IPS-18c (cell line): ENCODE data around the gene CCT5.

Experiments
- H3K4me3 ChIP-seq: 2 replicates; pipeline ENCODE4 v1.7.0; 2013; ENCODE audit warnings: low read depth, mild to moderate bottlenecking, low read length, moderate library complexity; ENCODE audit not compliant: insufficient read depth
- H3K9me3 ChIP-seq: one replicate; pipeline ENCODE4 v1.6.1; 2013; ENCODE audit warnings: mild to moderate bottlenecking, low read length, moderate library complexity; ENCODE audit not compliant: control insufficient read depth, insufficient read depth

The CCT5 gene

DNA sequence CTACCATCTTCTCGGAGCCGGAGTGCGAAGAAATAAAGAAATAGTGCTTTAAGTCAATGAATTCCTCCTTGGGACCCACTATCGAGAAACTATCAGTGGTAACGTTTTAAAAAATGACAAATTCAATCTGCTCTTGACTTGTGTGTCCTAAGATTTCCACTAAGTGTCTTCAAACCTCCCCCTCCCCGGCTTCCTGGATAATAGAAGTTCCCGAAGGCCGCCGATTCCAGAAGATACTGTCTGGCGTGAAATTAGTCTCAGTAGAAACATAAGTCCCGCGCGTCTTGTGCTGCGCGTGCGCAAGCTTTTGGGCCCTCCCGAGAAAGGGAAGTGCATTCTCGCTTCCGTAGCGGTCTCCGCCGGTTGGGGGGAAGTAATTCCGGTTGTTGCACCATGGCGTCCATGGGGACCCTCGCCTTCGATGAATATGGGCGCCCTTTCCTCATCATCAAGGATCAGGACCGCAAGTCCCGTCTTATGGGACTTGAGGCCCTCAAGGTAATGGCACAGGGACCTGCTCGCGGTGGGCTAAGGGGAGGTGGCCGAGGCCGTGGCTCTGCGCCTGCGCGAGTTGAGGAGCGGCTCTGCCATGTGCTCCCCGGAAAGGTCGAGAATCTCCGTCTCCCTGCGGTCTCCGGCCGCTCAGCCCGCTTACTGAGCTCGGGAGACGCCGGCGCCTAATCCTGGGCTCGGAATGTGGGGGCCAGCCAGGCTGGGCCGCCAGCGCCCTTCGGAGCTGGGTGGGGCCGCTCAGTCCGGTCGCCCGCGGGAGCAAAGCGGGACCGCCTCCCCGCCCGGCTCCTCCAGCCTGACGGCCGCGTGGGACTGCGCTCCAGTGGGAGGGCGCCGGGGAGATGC, at the start of gene CCT5:
Gene CCT5 (plus strand): TSS at position 333 of the 858 bp plus-strand sequence. CDS start 61 bp downstream, at position 394.
- Histone ChIP-seq H3K9me3 (no peaks in the 10 kb centered on the region), H3K4me3 (peak within 1 kb of the TSS; percentile 96)

DNA sequence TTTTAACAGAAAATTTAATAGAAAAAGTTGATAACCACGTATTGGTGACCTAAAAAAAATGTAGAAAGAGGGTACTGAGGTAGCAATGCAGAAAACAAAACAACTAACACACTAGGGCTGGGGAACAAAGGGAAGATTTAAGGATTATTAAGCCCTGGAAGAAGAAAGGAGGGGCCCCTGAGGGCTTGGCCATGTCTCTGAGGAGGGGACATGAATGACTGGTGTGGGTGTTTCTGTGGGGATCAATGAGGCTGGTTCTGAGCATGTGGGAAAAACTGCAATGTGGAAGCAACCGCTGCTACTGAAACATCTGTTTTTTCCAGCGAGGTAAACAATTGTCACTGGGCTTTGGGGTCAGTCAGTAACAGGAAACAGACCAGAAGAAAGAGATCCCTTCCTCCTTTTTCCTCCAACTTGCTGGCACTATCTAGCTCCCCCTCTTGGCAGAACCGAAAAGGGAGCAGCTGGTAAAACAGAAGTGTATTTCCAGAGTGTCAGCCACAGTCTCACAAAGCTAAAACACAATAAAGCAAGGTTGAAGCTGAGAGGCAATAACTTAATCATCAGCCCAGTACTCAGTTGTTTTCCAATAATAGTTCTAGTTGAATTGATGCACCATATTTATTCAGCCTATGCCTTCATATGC, 48.7 kb upstream of the CCT5 start:
- no peak overlapping the region for H3K4me3 ChIP-seq
- no peaks in the 10 kb centered on the region for H3K9me3 ChIP-seq

DNA sequence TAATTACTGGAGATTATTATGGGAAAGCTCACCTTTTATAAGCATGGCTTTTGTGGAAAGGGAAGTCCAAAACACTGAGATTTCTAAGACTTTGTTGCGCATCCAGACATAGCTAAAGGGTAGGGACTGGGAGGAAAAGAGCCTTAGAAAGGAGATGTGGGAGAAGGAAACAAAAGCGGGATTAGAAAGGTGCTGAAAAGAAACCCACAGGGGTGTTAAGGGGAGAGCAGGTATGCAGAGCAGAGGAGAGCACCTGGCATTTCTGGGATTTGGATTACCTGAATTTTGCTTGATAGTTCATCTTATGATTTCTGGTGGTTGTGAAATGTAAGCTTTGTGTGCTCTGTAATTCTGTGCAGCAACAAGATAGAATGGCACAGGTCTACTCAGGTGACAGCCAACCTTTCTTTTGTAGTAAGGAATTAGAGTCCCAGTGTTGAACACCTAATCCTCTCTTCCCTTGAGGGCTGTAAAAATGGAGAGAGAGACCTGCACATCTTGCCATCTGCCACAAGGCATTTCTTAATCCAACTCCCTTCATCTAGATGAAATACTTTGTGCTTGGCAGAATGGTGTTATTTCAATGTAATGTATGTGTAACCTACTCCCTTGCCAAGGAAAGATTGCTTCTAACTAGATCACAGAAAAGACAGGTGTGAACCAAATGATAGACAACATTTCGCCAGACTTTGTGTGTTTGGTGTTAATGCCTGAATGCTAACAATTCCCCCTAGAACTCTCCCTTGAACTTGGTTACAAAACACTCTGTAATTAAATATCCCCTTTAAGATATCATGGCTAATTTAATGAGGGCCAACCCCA, 47.8 kb upstream of the CCT5 start:
- H3K9me3 ChIP-seq = no peaks in the 10 kb centered on the region
- no peak overlapping the region for H3K4me3 ChIP-seq

DNA sequence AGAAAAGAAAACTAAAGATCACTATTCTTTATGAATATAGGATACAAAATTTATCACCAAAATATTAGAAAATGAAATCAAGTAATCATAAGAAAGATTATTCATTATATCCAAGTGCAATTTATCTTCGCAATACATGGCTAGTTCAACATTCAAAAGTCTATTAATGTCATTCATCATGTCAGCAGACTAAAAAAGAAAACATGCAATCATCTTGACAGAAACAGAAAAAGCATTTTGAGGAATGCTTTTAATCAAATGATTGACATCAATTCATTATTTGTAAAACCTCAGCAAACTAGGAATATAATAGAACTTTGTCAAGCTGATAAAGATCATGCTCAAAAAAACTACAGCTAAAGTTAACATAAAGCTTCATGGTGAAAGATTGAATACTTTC, 41.1 kb upstream of the CCT5 start:
- Histone ChIP-seq H3K9me3 (no peaks in the 10 kb centered on the region), H3K4me3 (no peak overlapping the region)

DNA sequence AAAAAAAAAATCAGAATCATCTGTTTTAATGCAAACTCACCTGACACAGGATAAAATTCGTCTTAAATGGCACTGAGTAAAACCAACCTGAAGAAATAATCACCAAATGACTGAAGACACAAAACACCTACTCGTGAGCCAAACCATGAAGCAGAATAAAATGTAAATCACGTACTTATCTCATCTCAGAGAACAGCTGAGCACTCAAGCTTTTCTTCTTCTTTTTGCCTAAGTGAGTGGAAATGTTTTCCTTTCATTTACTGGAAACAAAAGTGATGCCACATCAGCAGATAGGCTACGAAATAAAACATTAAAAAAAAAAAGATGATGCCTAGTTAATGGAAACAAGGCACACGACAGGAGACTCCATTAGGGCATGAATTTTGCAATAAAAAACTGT, 36.8 kb upstream of the CCT5 start:
- H3K9me3 ChIP-seq = no peaks in the 10 kb centered on the region
- no peak overlapping the region for H3K4me3 ChIP-seq

DNA sequence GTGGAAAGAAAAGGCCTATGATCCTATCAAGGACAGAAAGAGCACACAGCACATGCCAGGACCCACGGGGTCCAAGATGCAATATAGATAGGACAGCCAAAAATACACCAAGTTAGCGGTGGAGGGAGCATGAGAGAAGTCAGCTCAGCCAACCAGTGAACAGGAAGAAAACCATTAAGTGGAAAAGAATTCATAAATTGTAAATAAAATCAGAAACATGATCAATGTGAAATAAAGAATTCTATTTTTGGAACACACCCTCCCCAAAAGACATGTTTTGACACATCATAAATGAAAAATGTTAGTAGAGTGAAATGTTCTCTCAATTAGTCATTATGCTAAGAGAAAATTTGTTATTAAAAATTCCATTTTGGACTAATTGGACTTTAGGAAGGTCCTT, 36.0 kb upstream of the CCT5 start:
- Histone ChIP-seq H3K9me3 (no peaks in the 10 kb centered on the region), H3K4me3 (no peak overlapping the region)

DNA sequence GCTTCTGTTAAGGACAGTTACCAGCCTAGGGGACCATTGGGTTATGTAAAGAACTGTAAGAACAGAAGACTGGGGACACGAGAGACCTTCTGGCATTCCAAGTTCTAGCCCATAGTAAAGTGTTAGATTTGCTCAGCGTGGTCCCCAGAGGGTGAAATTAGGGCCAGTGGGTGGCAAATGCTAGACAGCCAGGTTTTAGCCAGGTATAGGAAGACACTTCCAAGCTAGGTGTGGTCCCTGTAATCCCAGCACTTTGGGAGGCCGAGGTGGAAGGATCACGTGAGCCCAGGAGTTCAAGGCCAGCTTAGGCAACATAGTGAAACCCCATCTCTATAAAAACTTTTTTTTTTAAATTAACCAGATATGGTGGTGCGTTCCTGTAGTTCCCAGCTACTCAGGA, 34.7 kb upstream of the CCT5 start:
- H3K4me3 ChIP-seq = no peak overlapping the region
- no peaks in the 10 kb centered on the region for H3K9me3 ChIP-seq

DNA sequence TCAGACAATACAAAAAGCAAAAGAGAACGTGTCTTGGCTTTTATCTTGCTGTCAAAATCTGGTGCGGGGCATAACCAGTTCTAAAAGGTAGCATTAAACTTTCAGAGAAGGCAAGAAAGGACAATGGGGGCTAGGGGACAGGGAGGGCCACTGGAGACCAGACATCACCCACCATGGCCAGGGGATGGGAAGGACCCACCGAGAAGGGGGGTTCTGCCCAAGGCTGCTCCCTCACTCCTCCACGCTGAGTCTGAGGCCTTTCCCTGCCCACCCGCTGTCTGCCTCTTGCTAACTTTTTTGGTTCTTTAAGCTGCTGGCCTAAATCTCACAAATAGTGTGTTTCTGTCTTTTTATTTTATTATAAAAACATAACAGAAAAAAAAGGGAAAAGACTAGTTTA, 34.0 kb upstream of the CCT5 start:
- no peak overlapping the region for H3K4me3 ChIP-seq
- H3K9me3 ChIP-seq = no peaks in the 10 kb centered on the region

DNA sequence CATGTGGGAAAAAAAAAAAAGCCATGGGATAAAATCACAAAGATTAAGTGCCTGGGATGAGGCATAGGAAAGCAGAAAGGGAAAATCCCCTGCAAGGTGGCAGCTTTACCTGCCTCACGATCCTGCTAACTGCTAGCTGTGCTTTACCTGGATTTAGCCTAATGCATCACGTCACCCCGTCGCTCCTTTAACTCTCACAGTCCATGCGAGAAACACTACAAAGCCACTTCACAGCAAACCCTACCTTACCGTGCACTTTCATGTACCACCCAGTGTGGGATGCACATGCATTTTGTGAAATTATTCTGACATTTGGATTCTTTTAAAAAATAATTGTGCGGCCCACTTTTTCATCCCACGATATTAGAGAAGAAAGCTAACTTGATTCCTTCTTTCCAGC, 31.4 kb upstream of the CCT5 start:
- no peaks in the 10 kb centered on the region for H3K9me3 ChIP-seq

DNA sequence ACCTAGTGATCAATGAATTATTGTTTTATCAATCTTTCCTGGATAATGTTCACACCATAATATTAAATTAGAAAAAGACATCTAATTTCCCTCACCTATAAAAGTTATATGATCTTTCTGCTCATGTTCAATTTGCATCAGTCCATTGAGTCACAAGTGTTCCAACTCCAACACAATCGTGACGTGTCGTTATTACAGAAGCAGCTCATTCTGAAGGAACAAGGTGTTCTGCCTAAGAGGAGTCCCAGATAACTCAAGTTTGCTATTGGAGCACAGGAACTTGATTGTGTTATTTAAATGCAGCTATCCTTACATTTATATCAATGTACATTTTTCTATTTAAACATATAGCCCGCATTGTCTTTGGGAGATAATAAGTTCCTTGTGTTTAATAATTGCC, 31.0 kb upstream of the CCT5 start:
- Histone ChIP-seq H3K4me3 (no peak overlapping the region), H3K9me3 (no peaks in the 10 kb centered on the region)

More for the DNA sequence above, 31.4 kb upstream of the CCT5 start:
- no peak overlapping the region for H3K4me3 ChIP-seq

DNA sequence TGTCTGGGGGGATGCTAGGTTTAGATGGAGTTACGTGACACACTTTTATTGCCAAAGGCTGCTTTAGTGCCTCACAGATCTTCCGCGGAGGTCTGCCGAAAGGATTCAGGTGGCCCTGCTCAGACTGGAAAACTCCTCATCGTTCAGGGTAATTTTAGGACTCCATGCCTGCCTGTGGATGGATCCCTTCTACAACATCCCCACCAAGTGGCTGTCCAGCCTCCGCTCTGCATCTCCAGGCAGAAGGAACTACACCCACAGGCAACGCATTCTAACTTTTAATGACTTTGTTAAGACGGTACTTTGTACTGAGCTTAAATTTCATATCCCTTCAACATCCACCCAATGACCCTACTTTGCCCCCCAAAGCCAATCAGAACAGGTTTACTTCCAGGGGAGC, 29.8 kb upstream of the CCT5 start:
- H3K4me3 ChIP-seq = no peak overlapping the region
- no peaks in the 10 kb centered on the region for H3K9me3 ChIP-seq

DNA sequence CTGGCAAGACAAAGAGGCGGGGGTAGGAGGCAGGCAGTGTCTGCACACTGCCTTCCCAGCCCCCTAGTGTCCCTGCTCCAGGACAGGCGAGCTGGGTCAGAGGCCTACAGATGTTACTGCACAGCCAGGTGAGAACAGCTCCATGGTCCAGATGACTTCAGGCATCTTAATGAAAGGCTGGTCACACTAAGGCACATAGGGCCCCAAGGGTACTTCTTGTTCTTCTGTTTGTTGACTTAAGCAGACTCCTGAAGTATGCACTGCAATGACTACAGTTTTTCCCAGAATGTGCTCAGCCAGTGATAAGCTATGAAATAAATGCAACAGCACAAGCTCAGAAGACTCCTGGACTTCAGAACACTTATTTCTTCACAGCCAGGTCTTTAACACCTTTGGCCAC, 27.8 kb upstream of the CCT5 start:
- H3K4me3 ChIP-seq = no peak overlapping the region
- H3K9me3 ChIP-seq = peaks cover 2% of the 10 kb centered on the region

DNA sequence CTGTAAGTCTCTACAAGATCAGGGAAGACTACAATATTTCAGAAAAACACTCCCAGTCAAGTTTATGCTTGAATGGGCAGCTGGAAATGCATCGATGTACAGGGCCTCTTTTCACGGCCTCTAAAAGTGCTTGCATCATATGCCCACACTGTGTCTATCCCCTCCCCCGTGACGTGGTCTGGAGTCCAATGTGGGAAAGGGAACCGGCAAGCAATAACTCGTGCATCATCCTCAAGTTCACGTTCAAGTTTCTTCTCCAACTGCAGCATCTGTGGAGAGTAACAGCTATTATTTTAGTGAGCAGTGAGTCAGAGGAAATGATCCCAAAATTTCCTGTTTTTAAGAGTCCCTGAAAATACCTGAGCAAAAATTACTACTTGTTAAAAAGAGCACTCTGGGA, 22.7 kb upstream of the CCT5 start:
- H3K4me3 ChIP-seq = no peak overlapping the region
- peaks cover 2% of the 10 kb centered on the region for H3K9me3 ChIP-seq

DNA sequence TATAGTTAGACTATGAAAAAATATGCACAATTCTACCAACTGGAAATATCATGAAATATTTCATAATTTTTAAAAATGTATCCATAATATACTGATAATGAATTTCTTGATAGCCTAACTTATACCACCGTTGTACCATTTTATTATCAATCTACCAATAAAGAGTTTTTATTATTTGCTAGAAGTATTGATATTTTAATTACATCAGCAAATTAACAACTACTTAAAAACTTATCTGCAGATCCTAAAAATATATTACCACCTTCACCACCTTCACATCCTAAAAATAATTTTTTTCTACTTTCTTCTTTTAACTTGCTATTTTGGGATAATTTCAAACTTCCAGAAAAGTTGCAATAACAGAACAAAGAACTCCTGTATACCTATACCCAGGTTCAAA, 21.8 kb upstream of the CCT5 start:
- H3K4me3 ChIP-seq = no peak overlapping the region
- H3K9me3 ChIP-seq = peaks cover 2% of the 10 kb centered on the region

DNA sequence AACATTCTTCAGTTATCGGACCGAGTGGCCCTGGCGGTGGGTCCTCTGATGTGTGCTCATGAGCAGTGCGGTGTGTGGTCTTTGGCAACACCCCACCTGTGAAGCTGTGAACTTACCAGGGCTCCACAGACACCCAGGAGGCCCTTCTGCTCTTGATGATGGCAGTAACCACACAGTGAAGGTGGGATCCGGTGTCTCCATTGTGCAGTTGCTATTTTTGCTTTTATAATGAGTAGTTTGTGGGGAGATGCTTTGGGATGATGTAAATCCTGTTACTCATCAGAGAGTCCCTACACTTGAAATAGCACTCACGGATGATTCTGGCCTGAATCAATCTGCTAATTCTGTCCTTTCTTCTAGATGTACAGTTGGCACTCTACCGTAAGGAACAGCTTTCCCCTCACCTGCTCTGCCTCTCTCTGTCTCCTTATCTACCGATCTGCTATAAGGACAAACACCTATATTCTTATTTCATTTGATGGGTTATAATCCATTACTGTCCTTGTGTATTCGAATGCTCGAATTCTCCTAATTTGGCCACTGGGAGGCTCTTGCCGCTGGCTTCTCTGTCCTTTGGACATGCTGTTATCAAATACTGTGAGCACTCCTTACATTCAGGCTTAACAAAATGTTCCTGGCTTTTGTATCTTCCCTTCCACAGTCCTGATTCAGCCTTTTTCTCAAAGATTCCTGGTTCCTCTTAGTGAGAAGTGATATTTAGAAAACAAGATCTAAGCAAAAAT, 20.6 kb upstream of the CCT5 start:
- Histone ChIP-seq H3K9me3 (peaks cover 2% of the 10 kb centered on the region), H3K4me3 (no peak overlapping the region)

DNA sequence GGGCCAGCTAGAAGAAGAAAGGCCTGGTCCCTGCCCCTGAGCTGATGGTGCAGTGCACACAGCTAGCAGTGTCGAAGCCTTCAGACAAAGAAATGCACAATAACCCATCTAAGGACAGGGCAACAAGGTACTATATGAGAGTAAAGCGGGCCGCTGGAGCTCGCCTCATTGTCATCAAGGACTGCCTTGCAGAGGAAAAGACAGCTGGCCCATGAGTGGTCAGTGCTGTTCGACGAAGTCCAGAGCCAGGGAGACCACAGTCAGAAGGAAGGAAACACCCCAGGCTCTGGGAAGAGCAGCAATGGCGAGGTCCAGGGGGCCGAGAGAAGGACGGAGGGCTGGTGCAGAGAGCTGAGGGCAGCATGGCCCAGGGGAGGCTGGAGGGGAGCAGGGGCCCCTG, 17.7 kb upstream of the CCT5 start:
- Histone ChIP-seq H3K9me3 (no peaks in the 10 kb centered on the region), H3K4me3 (no peak overlapping the region)

DNA sequence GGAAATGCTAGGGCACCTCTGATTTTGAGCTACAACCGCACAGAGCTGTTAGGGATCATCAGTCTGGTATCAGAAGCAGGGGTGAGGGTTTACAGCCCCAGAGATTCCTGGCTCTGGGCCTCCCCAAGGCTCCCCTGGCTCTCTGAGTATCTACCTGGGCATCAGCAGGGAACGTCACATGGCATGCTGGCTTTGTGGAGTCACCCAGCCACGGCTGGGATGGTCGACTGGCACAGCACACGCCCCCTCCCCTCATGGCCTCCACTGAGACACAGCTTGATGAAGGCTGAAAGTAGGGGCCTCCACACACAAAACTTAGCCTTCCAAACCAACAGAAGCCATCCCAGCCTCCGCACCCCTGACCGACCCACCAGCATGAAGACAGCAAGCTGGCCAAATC, 17.1 kb upstream of the CCT5 start:
- no peaks in the 10 kb centered on the region for H3K9me3 ChIP-seq
- H3K4me3 ChIP-seq = no peak overlapping the region
